H1 (cell line): ENCODE data around the gene KCNK15.

Experiments
- FOSL1 ChIP-seq: IDR thresholded peaks from 2 replicates; pipeline ENCODE4 v1.6.1; 2011; ENCODE audit warnings: mild to moderate bottlenecking, low read depth, low read length, moderate library complexity; ENCODE audit not compliant: insufficient read depth
- GTF2F1 ChIP-seq: IDR thresholded peaks from 2 replicates; pipeline ENCODE4 v1.6.1; 2012; ENCODE audit warnings: low read depth, low read length, improper control_type of control experiment, borderline replicate concordance
- TF ChIP-seq, protein P1 (sequence below), 3 experiments: IDR thresholded peaks; 1 replicate in 2 of 3; 2 replicates in 1 of 3; pipeline versions ENCODE4 v1.5.1 to v1.6.1; 2011; ENCODE audit warnings: low read length in 3 of 3, mild to moderate bottlenecking in 3 of 3, inconsistent platforms in 2 of 3, low read depth in 1 of 3, moderate library complexity in 1 of 3; ENCODE audit not compliant: insufficient read depth in 1 of 3; ENCODE audit errors: control extremely low read depth in 1 of 3

DNA sequence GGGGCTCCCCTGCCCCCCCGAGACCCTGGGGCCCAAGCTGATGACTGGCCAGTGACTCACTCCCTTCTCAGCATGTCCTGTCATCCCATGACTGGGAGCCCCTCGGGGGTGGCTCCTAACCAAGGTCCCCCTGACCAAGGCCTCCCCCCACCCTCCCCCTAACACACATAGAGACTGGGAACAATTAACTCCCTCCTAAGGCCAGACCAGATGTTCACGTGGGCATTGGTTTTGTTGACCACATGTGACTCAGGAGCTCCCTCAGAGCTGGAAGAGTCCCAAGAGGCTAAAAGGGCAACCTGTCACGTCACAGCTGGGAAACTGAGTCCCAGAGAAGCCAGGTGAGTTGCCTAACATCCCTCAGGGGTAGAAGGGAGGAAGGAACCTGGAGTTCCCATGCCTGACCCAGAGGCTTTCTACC lies 41.1 kb upstream of the KCNK15 start:
- no peak for TF ChIP-seq GTF2F1
- no peak for TF ChIP-seq FOSL1
- TF ChIP-seq, protein P1, sequence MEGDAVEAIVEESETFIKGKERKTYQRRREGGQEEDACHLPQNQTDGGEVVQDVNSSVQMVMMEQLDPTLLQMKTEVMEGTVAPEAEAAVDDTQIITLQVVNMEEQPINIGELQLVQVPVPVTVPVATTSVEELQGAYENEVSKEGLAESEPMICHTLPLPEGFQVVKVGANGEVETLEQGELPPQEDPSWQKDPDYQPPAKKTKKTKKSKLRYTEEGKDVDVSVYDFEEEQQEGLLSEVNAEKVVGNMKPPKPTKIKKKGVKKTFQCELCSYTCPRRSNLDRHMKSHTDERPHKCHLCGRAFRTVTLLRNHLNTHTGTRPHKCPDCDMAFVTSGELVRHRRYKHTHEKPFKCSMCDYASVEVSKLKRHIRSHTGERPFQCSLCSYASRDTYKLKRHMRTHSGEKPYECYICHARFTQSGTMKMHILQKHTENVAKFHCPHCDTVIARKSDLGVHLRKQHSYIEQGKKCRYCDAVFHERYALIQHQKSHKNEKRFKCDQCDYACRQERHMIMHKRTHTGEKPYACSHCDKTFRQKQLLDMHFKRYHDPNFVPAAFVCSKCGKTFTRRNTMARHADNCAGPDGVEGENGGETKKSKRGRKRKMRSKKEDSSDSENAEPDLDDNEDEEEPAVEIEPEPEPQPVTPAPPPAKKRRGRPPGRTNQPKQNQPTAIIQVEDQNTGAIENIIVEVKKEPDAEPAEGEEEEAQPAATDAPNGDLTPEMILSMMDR (IDR thresholded peaks at IDR 0.05; ENCODE audit: control extremely low read depth in 1 of 3, insufficient read depth in 1 of 3, low read depth in 1 of 3, low read length in 3 of 3), result no peak
